Gastrocnemius medialis (tissue), 4 donors: ENCODE results near the gene PFKFB3. TPM values are rescaled to one million over a fixed set of nuclear protein-coding genes. Genes with fewer than 3 reads are reported as not detected.

Experiments used
- ATAC-seq, 2 donors: fragments of 150-250 bp; one replicate each; pipeline ENCODE4 v1.9.1; 2016
- DNase-seq, 2 donors: peaks; one replicate each; pipeline ENCODE4 v3.0.0-alpha.2; 2019
- H3K27ac ChIP-seq, 4 donors: fragments of 200-600 bp; sonication (generic); 1 replicate in 1 of 4; 2 replicates in 3 of 4; pipeline ENCODE4 v1.5.1; 2016 to 2018; ENCODE audit warnings: mild to moderate bottlenecking in 2 of 4, moderate library complexity in 1 of 4
- H3K27me3 ChIP-seq, 3 donors: fragments of 200-600 bp; sonication (generic) in 2 of 3; 1 replicate in 1 of 3; 2 replicates in 2 of 3; pipeline versions ENCODE4 v1.5.1 to v1.6.0; 2016 to 2019; ENCODE audit warnings: mild to moderate bottlenecking in 1 of 3, moderate library complexity in 1 of 3
- H3K36me3 ChIP-seq, 2 donors: fragments of 200-600 bp; sonication (generic) in 1 of 2; one replicate each; pipeline ENCODE4 v1.5.1; 2017 to 2018
- H3K4me1 ChIP-seq, 2 donors: fragments of 200-600 bp; sonication (generic) in 1 of 2; one replicate each; pipeline ENCODE4 v1.5.1; 2016 to 2017; ENCODE audit warnings: mild to moderate bottlenecking in 2 of 2
- H3K4me3 ChIP-seq, 4 donors: fragments of 200-600 bp; sonication (generic) in 3 of 4; 1 replicate in 1 of 4; 2 replicates in 3 of 4; pipeline ENCODE4 v1.5.1; 2016 to 2019; ENCODE audit warnings: mild to moderate bottlenecking in 2 of 4
- H3K9me3 ChIP-seq, 3 donors: fragments of 200-600 bp; sonication (generic) in 2 of 3; 1 replicate in 1 of 3; 2 replicates in 2 of 3; pipeline ENCODE4 v1.5.1; 2016 to 2019
- CTCF ChIP-seq, 5 experiments: fragments of 450-650 bp in 3 of 5; fragments of 200-600 bp in 2 of 5; sonication (generic) in 2 of 5; IDR thresholded peaks in 4 of 5; conservative IDR thresholded peaks in 1 of 5; 1 replicate in 4 of 5; 2 replicates in 1 of 5; pipeline ENCODE4 v1.5.1; 2016 to 2019; ENCODE audit warnings: antibody characterized with exemption in 5 of 5, mild to moderate bottlenecking in 3 of 5, moderate library complexity in 3 of 5
- POLR2A ChIP-seq, 2 donors: fragments of 450-650 bp; IDR thresholded peaks; one replicate each; pipeline ENCODE4 v1.6.1; 2017; ENCODE audit warnings: antibody characterized with exemption in 2 of 2, mild to moderate bottlenecking in 2 of 2, moderate library complexity in 2 of 2
- in situ Hi-C, 4 donors: fragments of 200-750 bp; cut with MboI; loops; one replicate each; pipeline versions ENCODE4 v1.15.0 to v1.8.0; 2017; ENCODE audit warnings: low sequenced_read_pairs in 4 of 4
- intact Hi-C: fragments of 100-400 bp; cut with DNase I; formaldehyde crosslinking; loops from one replicate; pipeline ENCODE4 v1.15.1; 2023; ENCODE audit warnings: low total_unique reads
- total RNA-seq, 4 donors: library from RNA; depleted of rRNA; stranded (reverse); fragments of >200 nt; gene quantifications; one replicate each; pipeline versions ENCODE4 v1.1.0 to v1.2.3, GENCODE V29; 2016

Gene PFKFB3
- total RNA-seq, 4 donors from 2014 or later: 218 to 1,159 (median 337) TPM

DNA sequence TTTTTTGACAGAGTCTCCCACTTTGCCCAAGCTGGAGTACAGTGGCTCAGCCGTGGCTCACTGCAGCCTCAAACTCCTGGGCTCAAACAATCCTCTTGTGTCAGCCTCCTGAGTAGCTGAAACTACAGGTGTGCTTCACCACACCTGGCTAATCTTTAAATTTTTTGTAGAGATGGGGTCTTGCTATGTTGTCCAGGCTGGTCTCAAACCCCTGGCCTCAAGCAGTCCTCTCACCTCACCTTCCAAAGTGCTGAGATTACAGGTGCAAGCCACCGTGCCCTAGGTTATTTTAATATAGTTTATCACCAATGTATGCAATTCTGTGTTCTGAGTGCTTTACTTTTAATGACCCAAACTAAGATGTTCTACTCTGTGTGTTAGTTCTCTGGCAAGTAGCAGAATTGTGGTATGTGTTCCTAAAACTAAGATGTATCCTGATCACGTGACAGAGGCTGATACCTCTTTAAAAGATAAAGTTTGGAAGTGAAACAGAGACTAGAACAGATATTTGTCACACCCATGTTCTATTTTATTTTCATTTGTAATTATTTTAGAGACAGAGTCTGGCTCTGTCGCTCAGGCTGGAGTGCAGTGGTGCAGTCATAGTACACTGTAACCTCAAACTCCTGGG is 22.1 kb upstream of the PFKFB3 start:
- Histone ChIP-seq H3K36me3 (no peaks in the 10 kb centered on the region), H3K4me3 (no peak overlapping the region), H3K27ac (peak overlapping the region in 1 of 4 donors; percentile 4), H3K9me3 (no peaks in the 10 kb centered on the region), H3K27me3 (no peaks in the 10 kb centered on the region), H3K4me1 (peaks cover 63 to 64% of the 10 kb centered on the region in 2 donors)
- intact Hi-C loops: no loop called here
- in situ Hi-C loops: loop anchor here in 1 of 4 donors (25.0 kb wide), 1 partner anchor 1518 kb away; no protein-coding TSS in a partner anchor
- ATAC-seq (no peak), DNase-seq (no peak)
- TF ChIP-seq CTCF (IDR thresholded peaks at IDR 0.05 in 4 of 5, conservative IDR thresholded peaks at IDR 0.05 in 1 of 5) (no peak), POLR2A (IDR thresholded peaks at IDR 0.05) (no peak)

- Histone ChIP-seq H3K27ac (peak overlapping the region in 2 of 4 donors; percentile 89 to 91), H3K36me3 (no peaks in the 10 kb centered on the region), H3K4me1 (peaks cover 58 to 60% of the 10 kb centered on the region in 2 donors), H3K4me3 (no peak overlapping the region), H3K9me3 (no peaks in the 10 kb centered on the region), H3K27me3 (no peaks in the 10 kb centered on the region)
- ATAC-seq (no peak), DNase-seq (no peak)
- in situ Hi-C loops (loop anchor here in 1 of 4 donors (25.0 kb wide), 1 partner anchor 1519 kb away; no protein-coding TSS in a partner anchor), intact Hi-C loops (no loop called here)
- TF ChIP-seq POLR2A (IDR thresholded peaks at IDR 0.05): no peak
- no peak for TF ChIP-seq CTCF (IDR thresholded peaks at IDR 0.05 in 4 of 5, conservative IDR thresholded peaks at IDR 0.05 in 1 of 5)
Measured at GRCh38 chr10:6181249-6181648, 21.5 kb upstream of the PFKFB3 start.

DNA sequence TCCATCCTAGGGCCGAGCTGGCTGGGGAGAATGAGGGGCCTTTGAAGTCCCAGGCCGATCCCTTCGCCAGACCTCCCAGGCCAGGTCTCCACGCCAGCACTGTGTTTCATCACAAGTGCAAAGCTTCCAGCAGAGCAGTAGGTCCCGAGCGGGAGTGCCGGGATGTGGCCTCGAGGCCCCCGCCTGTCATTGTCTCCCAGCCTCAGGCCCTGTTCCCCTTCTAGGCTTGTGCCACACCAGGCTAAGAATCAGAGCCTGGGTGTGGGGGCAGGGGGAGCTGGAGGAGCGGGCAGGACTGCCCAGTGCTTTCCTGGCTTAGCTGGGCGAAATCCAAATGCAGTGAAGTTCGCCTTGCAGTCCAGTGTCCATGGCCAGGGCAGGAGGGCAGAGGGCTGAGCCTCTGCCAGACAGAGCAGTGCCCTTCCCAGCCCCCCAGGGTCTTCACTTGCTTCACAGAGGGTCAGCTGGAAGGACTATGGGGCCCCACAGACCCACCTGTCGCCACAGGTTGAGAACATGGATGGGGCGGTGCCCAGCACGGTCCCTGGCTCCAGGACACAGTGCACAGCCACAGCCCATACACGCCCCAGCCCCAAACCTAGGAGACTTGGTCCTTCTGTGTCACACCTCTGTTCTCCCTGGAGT is 20.2 kb upstream of the PFKFB3 start:
- in situ Hi-C loops (loop anchor here in 1 of 4 donors (25.0 kb wide), 1 partner anchor 1520 kb away; no protein-coding TSS in a partner anchor), intact Hi-C loops (no loop called here)
- DNase-seq (peak in 1 of 2 donors; percentile 78), ATAC-seq (peak; percentile 47)
- Histone ChIP-seq H3K4me1 (peaks cover 54 to 59% of the 10 kb centered on the region in 2 donors), H3K9me3 (no peaks in the 10 kb centered on the region), H3K27ac (peak overlapping the region; percentile 79 to 98 (median 90)), H3K27me3 (no peaks in the 10 kb centered on the region), H3K36me3 (no peaks in the 10 kb centered on the region), H3K4me3 (peak overlapping the region in 1 of 4 donors; percentile 3)
- TF ChIP-seq POLR2A (IDR thresholded peaks at IDR 0.05) (peak in 1 of 2 donors; percentile 55), CTCF (IDR thresholded peaks at IDR 0.05 in 4 of 5, conservative IDR thresholded peaks at IDR 0.05 in 1 of 5) (no peak)

GRCh38 chr10:6185039-6185716 is 17.6 kb upstream of the PFKFB3 start:
- intact Hi-C loops: no loop called here
- H3K9me3 ChIP-seq: no peaks in the 10 kb centered on the region
- in situ Hi-C loops: loop anchor here in 1 of 4 donors (25.0 kb wide), 1 partner anchor 1523 kb away; no protein-coding TSS in a partner anchor
- no peaks in the 10 kb centered on the region for H3K36me3 ChIP-seq
- H3K27ac ChIP-seq: peak overlapping the region; percentile 62 to 98 (median 90)
- TF ChIP-seq CTCF (IDR thresholded peaks at IDR 0.05 in 4 of 5, conservative IDR thresholded peaks at IDR 0.05 in 1 of 5): no peak
- no peak for TF ChIP-seq POLR2A (IDR thresholded peaks at IDR 0.05)
- no peak overlapping the region for H3K4me3 ChIP-seq
- DNase-seq: no peak
- H3K27me3 ChIP-seq: no peaks in the 10 kb centered on the region
- ATAC-seq: no peak
- peaks cover 45 to 52% of the 10 kb centered on the region in 2 donors for H3K4me1 ChIP-seq
